Keratinocyte (primary cell): ENCODE data around the gene VKORC1. TPM values are rescaled to one million over a fixed set of nuclear protein-coding genes. Genes with fewer than 3 reads are reported as not detected.
A peak's percentile ranks its signal among the peaks of the same experiment; 100 is the strongest.

Experiments used
- DNase-seq: peaks from one replicate; pipeline ENCODE4 v3.0.0-alpha.2; 2011; ENCODE audit warnings: low read depth, missing footprints, low spot score
- FAIRE-seq: peaks from 2 replicates; lab custom pipeline; 2011; peaks lifted over from hg19 to GRCh38; lab: Jason Lieb, UNC
- H2AFZ ChIP-seq: 2 replicates; pipeline ENCODE4 v1.6.0; 2012; ENCODE audit warnings: low read length, control low read depth, inconsistent platforms; ENCODE audit not compliant: control insufficient read depth
- H3K27ac ChIP-seq: 2 replicates; pipeline ENCODE4 v1.5.1; 2011; ENCODE audit warnings: low read length; ENCODE audit not compliant: control insufficient read depth, insufficient read depth
- H3K27me3 ChIP-seq: 3 replicates; pipeline ENCODE4 v1.6.0; 2011; ENCODE audit warnings: low read length; ENCODE audit not compliant: control insufficient read depth, insufficient read depth; ENCODE audit errors: extremely low read depth
- H3K36me3 ChIP-seq, 2 experiments: 2 replicates in 1 of 2; 3 replicates in 1 of 2; pipeline ENCODE4 v1.5.1; 2011; ENCODE audit warnings: low read length in 2 of 2, mild to moderate bottlenecking in 1 of 2; ENCODE audit not compliant: control insufficient read depth in 2 of 2, insufficient read depth in 2 of 2; ENCODE audit errors: extremely low read depth in 1 of 2
- H3K4me1 ChIP-seq: 3 replicates; pipeline ENCODE4 v1.5.1; 2011; ENCODE audit warnings: low read length; ENCODE audit not compliant: control insufficient read depth, insufficient read depth; ENCODE audit errors: extremely low read depth
- H3K4me2 ChIP-seq: 3 replicates; pipeline ENCODE4 v1.6.0; 2011; ENCODE audit warnings: low read depth, low read length; ENCODE audit not compliant: control insufficient read depth, insufficient read depth; ENCODE audit errors: extremely low read depth
- H3K4me3 ChIP-seq, 3 experiments: fragments of 200-600 bp in 1 of 3; sonication (generic) in 1 of 3; 2 replicates in 2 of 3; 3 replicates in 1 of 3; pipeline ENCODE4 v1.5.1; 2011 to 2016; ENCODE audit warnings: low read length in 3 of 3, mild to moderate bottlenecking in 3 of 3, control low read depth in 2 of 3, inconsistent platforms in 1 of 3, low read depth in 1 of 3, mixed read lengths in 1 of 3, mixed run types in 1 of 3, moderate library complexity in 1 of 3; ENCODE audit not compliant: control insufficient read depth in 2 of 3, insufficient read depth in 2 of 3; ENCODE audit errors: extremely low read depth in 1 of 3
- H3K79me2 ChIP-seq: 2 replicates; pipeline ENCODE4 v1.6.0; 2012; ENCODE audit warnings: low read length; ENCODE audit not compliant: control insufficient read depth, insufficient read depth
- H3K9ac ChIP-seq: 3 replicates; pipeline ENCODE4 v1.6.0; 2011; ENCODE audit warnings: low read length; ENCODE audit not compliant: control insufficient read depth, insufficient read depth; ENCODE audit errors: extremely low read depth
- H3K9me1 ChIP-seq: 3 replicates; pipeline ENCODE4 v1.6.0; 2011; ENCODE audit warnings: low read length; ENCODE audit not compliant: control insufficient read depth, insufficient read depth; ENCODE audit errors: extremely low read depth
- H3K9me3 ChIP-seq: 2 replicates; pipeline ENCODE4 v1.5.1; 2012; ENCODE audit warnings: low read depth, low read length; ENCODE audit not compliant: control insufficient read depth
- H4K20me1 ChIP-seq: 3 replicates; pipeline ENCODE4 v1.6.0; 2011; ENCODE audit warnings: low read length; ENCODE audit not compliant: control insufficient read depth, insufficient read depth; ENCODE audit errors: extremely low read depth
- EZH2 ChIP-seq: IDR thresholded peaks from one replicate; pipeline ENCODE4 v1.6.1; 2012; ENCODE audit warnings: inconsistent platforms, mild to moderate bottlenecking, low read length, moderate library complexity
- dilution Hi-C: fragments of 300-500 bp; cut with MboI; formaldehyde crosslinking; loops from one replicate; pipeline ENCODE4 v1.7.0; 2020; ENCODE audit warnings: low sequenced_read_pairs; ENCODE audit not compliant: extremely low pct_ligation_motif_present
- polyA plus RNA-seq, 5 experiments: library from polyadenylated mRNA; depleted of rRNA in 3 of 5; stranded (reverse) in 3 of 5; stranded (forward) in 1 of 5; unstranded in 1 of 5; fragments of >200 nt; gene quantifications; 1 replicate in 1 of 5; 2 replicates in 3 of 5; 3 replicates in 1 of 5; pipeline versions ENCODE4 v1.2.1 to v1.2.3, GENCODE V29; 2011 to 2012; ENCODE audit warnings: missing spikeins in 2 of 5, low read depth in 1 of 5, low replicate concordance in 1 of 5
- TF ChIP-seq, protein P1 (sequence below), 3 experiments: IDR thresholded peaks in 1 of 3; conservative IDR thresholded peaks in 1 of 3; optimal IDR thresholded peaks in 1 of 3; 2 replicates in 2 of 3; 3 replicates in 1 of 3; pipeline versions ENCODE3 to v1.5.1; 2011; ENCODE audit warnings: low read length in 3 of 3, mild to moderate bottlenecking in 3 of 3, moderate library complexity in 2 of 3, control low read depth in 1 of 3, inconsistent platforms in 1 of 3; ENCODE audit not compliant: insufficient read depth in 2 of 3; ENCODE audit errors: extremely low read depth in 1 of 3

The VKORC1 gene
- polyA plus RNA-seq, 1 donor (not counting 4 experiments of a cell fraction or from before 2014, with no cell fraction given), result 73.6 TPM

DNA sequence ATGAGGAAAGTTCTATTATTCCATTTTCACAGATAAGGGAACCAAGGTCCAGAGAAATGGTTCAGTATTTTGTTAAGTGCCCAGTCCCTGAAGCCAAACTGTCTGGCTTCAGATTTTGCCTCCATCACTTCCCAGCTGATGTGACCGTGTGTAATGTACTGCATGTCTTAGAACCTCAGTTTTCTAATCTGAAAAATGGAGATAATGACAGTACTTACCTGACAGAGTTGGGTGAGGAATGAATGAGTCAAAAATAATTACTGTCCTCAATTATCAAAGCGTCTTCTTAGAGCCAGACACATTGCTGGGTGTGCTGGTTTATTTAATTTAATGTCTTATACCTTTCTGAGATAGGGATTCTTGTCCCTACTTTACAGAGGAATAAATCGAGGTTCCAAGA, 27.3 kb downstream of the VKORC1 start:
- Histone ChIP-seq H3K27me3 (no peaks in the 10 kb centered on the region), H2AFZ (no peak overlapping the region), H3K4me1 (peaks cover 23% of the 10 kb centered on the region), H4K20me1 (no peaks in the 10 kb centered on the region), H3K4me3 (no peak overlapping the region), H3K36me3 (peaks cover 0 to 5% of the 10 kb centered on the region in 2 experiments), H3K79me2 (peaks cover 71% of the 10 kb centered on the region), H3K9ac (no peak overlapping the region), H3K9me3 (no peaks in the 10 kb centered on the region), H3K4me2 (no peak overlapping the region), H3K27ac (no peak overlapping the region), H3K9me1 (no peaks in the 10 kb centered on the region)
- FAIRE-seq, result no peak
- TF ChIP-seq EZH2, result no peak
- TF ChIP-seq, protein P1, sequence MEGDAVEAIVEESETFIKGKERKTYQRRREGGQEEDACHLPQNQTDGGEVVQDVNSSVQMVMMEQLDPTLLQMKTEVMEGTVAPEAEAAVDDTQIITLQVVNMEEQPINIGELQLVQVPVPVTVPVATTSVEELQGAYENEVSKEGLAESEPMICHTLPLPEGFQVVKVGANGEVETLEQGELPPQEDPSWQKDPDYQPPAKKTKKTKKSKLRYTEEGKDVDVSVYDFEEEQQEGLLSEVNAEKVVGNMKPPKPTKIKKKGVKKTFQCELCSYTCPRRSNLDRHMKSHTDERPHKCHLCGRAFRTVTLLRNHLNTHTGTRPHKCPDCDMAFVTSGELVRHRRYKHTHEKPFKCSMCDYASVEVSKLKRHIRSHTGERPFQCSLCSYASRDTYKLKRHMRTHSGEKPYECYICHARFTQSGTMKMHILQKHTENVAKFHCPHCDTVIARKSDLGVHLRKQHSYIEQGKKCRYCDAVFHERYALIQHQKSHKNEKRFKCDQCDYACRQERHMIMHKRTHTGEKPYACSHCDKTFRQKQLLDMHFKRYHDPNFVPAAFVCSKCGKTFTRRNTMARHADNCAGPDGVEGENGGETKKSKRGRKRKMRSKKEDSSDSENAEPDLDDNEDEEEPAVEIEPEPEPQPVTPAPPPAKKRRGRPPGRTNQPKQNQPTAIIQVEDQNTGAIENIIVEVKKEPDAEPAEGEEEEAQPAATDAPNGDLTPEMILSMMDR (optimal IDR thresholded peaks at IDR 0.05 in 1 of 3, IDR thresholded peaks at IDR 0.05 in 1 of 3, conservative IDR thresholded peaks at IDR 0.05 in 1 of 3; ENCODE audit: extremely low read depth in 1 of 3, insufficient read depth in 2 of 3, low read length in 3 of 3), result no peak
- no peak for DNase-seq
- dilution Hi-C loops, result no loop called here

DNA sequence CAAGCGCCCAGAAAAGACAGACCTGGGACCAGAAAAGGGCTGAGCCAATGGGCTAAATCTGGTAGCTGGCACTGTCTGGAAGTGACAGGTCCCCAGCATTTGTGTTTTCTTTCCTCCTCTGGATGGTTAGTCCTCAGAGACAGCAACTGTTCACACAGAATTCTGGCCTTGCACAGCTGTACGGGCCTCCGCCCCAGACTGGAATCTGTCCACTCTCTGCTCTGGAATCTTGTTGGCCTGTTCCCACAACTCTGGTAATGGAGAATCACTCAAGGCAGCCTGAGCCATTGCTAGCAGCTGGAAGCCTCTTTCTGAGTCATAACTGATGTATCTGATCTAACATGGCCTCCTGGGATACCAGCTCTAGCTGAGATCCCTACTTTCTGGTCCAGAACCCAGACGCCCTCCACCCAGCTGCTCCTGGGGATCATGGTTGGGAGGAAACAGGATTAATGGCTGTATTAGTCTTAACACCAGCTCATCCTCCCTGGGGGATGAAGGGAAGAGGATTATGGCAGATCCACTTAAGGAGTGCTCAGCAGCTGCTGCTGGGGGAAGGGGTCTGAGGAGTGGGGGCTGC, 29.6 kb downstream of the VKORC1 start:
- Histone ChIP-seq H3K9me3 (no peaks in the 10 kb centered on the region), H3K4me1 (peaks cover 13% of the 10 kb centered on the region), H3K79me2 (peaks cover 64% of the 10 kb centered on the region), H3K9ac (peak overlapping the region; percentile 72), H3K4me2 (peak overlapping the region; percentile 79), H4K20me1 (no peaks in the 10 kb centered on the region), H3K27me3 (no peaks in the 10 kb centered on the region), H3K4me3 (peak overlapping the region in 2 of 3 experiments; percentile 36 to 48), H3K27ac (peak overlapping the region; percentile 85), H3K9me1 (no peaks in the 10 kb centered on the region), H3K36me3 (peaks cover 10 to 17% of the 10 kb centered on the region in 2 experiments), H2AFZ (peak overlapping the region; percentile 77)
- FAIRE-seq, result peak; percentile 99
- TF ChIP-seq, protein P1 (optimal IDR thresholded peaks at IDR 0.05 in 1 of 3, IDR thresholded peaks at IDR 0.05 in 1 of 3, conservative IDR thresholded peaks at IDR 0.05 in 1 of 3; ENCODE audit: extremely low read depth in 1 of 3, insufficient read depth in 2 of 3, low read length in 3 of 3), result no peak
- TF ChIP-seq EZH2, result no peak
- dilution Hi-C loops, result no loop called here
- peak; percentile 53 for DNase-seq
